ENCODE measurements around the gene TRABD. TPM values are rescaled to one million over a fixed set of nuclear protein-coding genes. Genes with fewer than 3 reads are reported as not detected.

Gene TRABD
- total RNA-seq, 6 experiments from 2014 or later: 25.0 to 36.0 (median 27.6) TPM

DNA sequence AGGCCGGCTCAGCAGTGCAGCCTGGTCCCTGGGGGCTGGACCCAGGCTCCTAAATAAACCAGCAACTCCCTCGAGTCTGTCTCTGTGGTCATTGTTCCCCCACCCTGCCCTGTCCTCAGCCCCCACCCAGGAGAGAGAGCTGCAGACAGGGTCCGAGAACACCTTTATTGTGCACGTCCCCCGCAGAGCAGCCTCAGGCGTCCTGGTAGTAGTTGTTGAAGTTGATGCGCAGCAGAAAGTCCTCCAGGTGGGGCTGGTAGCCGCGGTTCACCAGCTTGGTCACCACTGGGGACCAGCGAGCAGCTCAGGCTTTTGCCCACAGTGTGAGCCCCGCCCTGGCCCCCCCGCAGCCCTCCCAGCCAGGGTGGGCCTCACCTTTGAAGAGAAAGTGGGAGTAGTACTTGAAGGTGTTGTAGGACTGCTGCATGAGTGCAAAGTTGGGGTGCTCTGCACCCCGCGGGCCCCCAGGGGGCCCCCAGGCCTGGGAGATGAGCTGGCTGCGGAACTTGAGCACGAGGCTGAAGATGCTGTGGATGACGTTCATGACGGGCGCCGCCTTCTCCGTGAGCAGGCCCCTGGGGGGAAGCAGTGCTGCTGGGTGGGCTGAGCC is 31.9 kb downstream of the TRABD start:
- DNase-seq: no peak
- H3K4me1 Mint-ChIP-seq (ENCODE audit: low read depth): no peaks in the 10 kb centered on the region
- H3K27me3 Mint-ChIP-seq (ENCODE audit: insufficient read depth): peaks cover 2% of the 10 kb centered on the region
- H3K27ac Mint-ChIP-seq: no peak overlapping the region
- TF ChIP-seq, protein P1, sequence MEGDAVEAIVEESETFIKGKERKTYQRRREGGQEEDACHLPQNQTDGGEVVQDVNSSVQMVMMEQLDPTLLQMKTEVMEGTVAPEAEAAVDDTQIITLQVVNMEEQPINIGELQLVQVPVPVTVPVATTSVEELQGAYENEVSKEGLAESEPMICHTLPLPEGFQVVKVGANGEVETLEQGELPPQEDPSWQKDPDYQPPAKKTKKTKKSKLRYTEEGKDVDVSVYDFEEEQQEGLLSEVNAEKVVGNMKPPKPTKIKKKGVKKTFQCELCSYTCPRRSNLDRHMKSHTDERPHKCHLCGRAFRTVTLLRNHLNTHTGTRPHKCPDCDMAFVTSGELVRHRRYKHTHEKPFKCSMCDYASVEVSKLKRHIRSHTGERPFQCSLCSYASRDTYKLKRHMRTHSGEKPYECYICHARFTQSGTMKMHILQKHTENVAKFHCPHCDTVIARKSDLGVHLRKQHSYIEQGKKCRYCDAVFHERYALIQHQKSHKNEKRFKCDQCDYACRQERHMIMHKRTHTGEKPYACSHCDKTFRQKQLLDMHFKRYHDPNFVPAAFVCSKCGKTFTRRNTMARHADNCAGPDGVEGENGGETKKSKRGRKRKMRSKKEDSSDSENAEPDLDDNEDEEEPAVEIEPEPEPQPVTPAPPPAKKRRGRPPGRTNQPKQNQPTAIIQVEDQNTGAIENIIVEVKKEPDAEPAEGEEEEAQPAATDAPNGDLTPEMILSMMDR (IDR thresholded peaks at IDR 0.05): no peak
- H3K36me3 Mint-ChIP-seq (ENCODE audit: low read depth): peaks cover 21% of the 10 kb centered on the region; the same call in 1 of the 2 replicates
- no peaks in the 10 kb centered on the region for H3K9me3 Mint-ChIP-seq
- H3K4me3 Mint-ChIP-seq: no peak overlapping the region

DNA sequence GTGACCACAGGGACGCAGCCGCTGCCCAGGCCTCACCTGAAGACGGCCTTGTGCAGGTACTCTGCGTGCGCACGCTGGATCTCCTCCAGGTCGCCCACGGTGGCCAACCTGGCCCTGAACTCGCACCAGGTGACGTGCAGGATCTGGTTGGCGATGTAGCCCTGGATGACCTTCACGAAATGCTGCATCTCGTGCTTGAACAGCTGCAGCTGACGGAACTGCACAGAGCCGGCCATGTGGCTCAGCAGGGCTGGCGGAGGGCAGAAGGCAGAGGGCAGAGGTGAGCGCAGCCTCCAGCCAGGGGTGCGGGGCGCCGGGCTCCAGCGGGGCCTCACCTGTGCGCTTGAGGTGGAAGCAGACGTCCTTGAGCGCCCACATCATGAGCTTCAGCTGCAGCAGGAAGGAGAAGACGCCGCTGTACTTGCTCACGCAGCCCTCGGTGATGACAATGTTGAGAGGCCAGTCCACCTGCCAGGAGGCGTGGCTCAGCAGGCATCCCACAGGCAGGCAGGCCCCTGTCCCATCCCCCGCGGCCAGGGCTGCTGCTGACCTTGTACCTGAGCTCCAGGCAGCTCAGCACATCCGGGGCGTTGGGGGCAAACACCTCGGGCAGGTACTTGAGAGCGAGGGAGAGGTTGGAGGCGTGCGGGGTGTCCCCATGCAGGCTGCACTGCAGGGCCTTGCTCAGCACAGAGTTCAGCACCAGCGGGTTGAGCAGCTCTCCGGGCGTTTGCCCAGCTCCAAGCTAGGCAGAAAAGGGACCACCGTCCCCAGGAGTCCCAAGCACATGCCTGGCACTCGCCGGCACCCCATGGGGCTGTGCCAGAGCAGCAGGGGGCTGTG is 32.7 kb downstream of the TRABD start:
- H3K27me3 Mint-ChIP-seq (ENCODE audit: insufficient read depth): peaks cover 2% of the 10 kb centered on the region

DNA sequence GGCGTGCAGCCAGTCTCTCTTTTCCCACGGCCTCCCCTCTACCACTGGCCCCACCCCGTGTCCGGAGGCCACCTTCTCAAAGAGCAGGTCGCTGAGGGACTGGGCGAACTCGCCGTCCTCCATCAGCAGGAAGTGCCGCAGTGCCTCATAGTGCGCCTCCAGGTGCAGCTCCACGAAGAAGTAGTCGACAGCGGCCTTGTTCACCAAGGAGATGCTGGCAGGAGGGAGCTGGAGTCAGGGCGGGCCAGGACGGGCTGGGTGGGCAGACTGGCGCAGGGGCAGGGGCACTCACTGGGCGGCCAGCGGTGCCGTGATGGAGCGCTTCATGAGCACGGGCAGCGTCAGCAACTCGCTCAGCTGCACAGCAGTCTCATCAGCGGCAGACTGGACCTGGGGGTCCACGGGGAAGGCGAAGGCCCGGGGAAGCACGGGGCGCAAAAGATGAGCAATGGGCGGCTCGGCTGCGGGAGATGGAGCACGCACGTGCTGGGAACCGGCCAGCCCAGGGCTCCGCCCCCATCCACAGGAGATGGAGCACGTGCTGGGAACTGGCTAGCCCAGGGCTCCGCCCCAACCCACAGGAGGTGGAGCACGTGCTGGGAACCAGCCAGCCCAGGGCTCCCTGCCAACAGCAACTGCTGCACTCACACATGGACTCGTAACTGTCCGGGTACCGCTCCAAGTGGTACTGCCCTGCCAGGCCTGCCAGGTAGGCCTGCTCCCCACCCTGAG is 33.4 kb downstream of the TRABD start:
- Mint-ChIP-seq H3K4me1 (ENCODE audit: low read depth) (no peaks in the 10 kb centered on the region), H3K27me3 (ENCODE audit: insufficient read depth) (peaks cover 2% of the 10 kb centered on the region), H3K9me3 (no peaks in the 10 kb centered on the region), H3K36me3 (ENCODE audit: low read depth) (peaks cover 13% of the 10 kb centered on the region), H3K4me3 (no peak overlapping the region), H3K27ac (no peak overlapping the region; the same call in 1 of the 2 replicates)
- peak; percentile 40 for DNase-seq
- TF ChIP-seq, protein P1 (IDR thresholded peaks at IDR 0.05): no peak

More for the DNA sequence above, 32.7 kb downstream of the TRABD start:
- Mint-ChIP-seq H3K4me3 (no peak overlapping the region), H3K36me3 (ENCODE audit: low read depth) (peaks cover 20% of the 10 kb centered on the region), H3K27ac (no peak overlapping the region), H3K9me3 (no peaks in the 10 kb centered on the region), H3K4me1 (ENCODE audit: low read depth) (no peaks in the 10 kb centered on the region)
- TF ChIP-seq, protein P1 (IDR thresholded peaks at IDR 0.05): no peak
- DNase-seq: no peak

DNA sequence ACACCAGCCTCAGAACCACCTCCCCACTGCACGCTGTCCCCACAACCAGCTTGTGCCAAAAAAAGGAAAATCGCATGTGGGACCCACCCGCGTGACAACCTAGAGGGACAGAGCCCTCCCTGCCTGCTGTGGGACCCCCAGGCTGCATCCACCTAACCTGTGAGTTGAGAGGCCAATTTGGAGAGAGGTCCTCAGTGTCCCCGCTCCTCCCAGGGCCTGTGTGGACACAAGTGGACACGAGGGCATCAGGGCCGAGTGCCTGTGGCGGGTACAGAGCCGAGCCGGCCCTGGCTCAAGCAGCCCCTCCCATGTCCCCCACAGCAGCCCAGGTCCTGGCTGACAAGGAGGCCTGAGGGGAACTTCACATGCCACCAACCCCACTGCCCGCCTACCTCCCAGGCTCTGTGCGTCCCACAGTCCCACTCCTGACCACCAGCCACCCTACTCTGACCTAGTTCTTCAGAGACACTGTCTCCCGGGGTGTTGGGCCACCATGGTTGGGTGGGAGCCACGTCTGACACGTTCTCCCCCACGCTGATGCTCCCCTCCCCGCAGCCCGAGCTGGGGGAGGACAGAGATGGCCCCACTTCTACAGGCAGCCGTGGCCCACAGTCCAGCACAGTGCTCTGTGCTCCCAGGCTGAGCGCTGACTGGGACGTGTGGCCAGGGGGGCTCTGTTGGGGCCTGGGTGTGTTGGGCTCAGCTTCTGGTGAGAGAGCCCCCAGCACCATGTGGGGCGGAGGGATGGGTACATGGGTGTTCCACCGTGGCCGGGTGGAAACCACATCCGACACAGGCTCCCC is 34.3 kb downstream of the TRABD start:
- DNase-seq: no peak
- Mint-ChIP-seq H3K9me3 (no peaks in the 10 kb centered on the region), H3K36me3 (ENCODE audit: low read depth) (peaks cover 9% of the 10 kb centered on the region), H3K4me3 (no peak overlapping the region), H3K27me3 (ENCODE audit: insufficient read depth) (peaks cover 2% of the 10 kb centered on the region), H3K27ac (no peak overlapping the region; the same call in 1 of the 2 replicates), H3K4me1 (ENCODE audit: low read depth) (no peaks in the 10 kb centered on the region)
- TF ChIP-seq, protein P1 (IDR thresholded peaks at IDR 0.05): no peak
